Gastrocnemius medialis (tissue), 4 donors: ENCODE measurements around the gene DPAGT1. TPM values are rescaled to one million over a fixed set of nuclear protein-coding genes. Genes with fewer than 3 reads are reported as not detected.

Experiments
- ATAC-seq, 2 donors: fragments of 150-250 bp; one replicate each; pipeline ENCODE4 v1.9.1; 2016
- DNase-seq, 2 donors: peaks; one replicate each; pipeline ENCODE4 v3.0.0-alpha.2; 2019
- H3K27ac ChIP-seq, 4 donors: fragments of 200-600 bp; sonication (generic); 1 replicate in 1 of 4; 2 replicates in 3 of 4; pipeline ENCODE4 v1.5.1; 2016 to 2018; ENCODE audit warnings: mild to moderate bottlenecking in 2 of 4, moderate library complexity in 1 of 4
- H3K27me3 ChIP-seq, 3 donors: fragments of 200-600 bp; sonication (generic) in 2 of 3; 1 replicate in 1 of 3; 2 replicates in 2 of 3; pipeline versions ENCODE4 v1.5.1 to v1.6.0; 2016 to 2019; ENCODE audit warnings: mild to moderate bottlenecking in 1 of 3, moderate library complexity in 1 of 3
- H3K36me3 ChIP-seq, 2 donors: fragments of 200-600 bp; sonication (generic) in 1 of 2; one replicate each; pipeline ENCODE4 v1.5.1; 2017 to 2018
- H3K4me1 ChIP-seq, 2 donors: fragments of 200-600 bp; sonication (generic) in 1 of 2; one replicate each; pipeline ENCODE4 v1.5.1; 2016 to 2017; ENCODE audit warnings: mild to moderate bottlenecking in 2 of 2
- H3K4me3 ChIP-seq, 4 donors: fragments of 200-600 bp; sonication (generic) in 3 of 4; 1 replicate in 1 of 4; 2 replicates in 3 of 4; pipeline ENCODE4 v1.5.1; 2016 to 2019; ENCODE audit warnings: mild to moderate bottlenecking in 2 of 4
- H3K9me3 ChIP-seq, 3 donors: fragments of 200-600 bp; sonication (generic) in 2 of 3; 1 replicate in 1 of 3; 2 replicates in 2 of 3; pipeline ENCODE4 v1.5.1; 2016 to 2019
- POLR2A ChIP-seq, 2 donors: fragments of 450-650 bp; IDR thresholded peaks; one replicate each; pipeline ENCODE4 v1.6.1; 2017; ENCODE audit warnings: antibody characterized with exemption in 2 of 2, mild to moderate bottlenecking in 2 of 2, moderate library complexity in 2 of 2
- in situ Hi-C, 4 donors: fragments of 200-750 bp; cut with MboI; loops; one replicate each; pipeline versions ENCODE4 v1.15.0 to v1.8.0; 2017; ENCODE audit warnings: low sequenced_read_pairs in 4 of 4
- intact Hi-C: fragments of 100-400 bp; cut with DNase I; formaldehyde crosslinking; loops from one replicate; pipeline ENCODE4 v1.15.1; 2023; ENCODE audit warnings: low total_unique reads
- total RNA-seq, 4 donors: library from RNA; depleted of rRNA; stranded (reverse); fragments of >200 nt; gene quantifications; one replicate each; pipeline versions ENCODE4 v1.1.0 to v1.2.3, GENCODE V29; 2016
- TF ChIP-seq, protein P1 (sequence below), 5 experiments: fragments of 450-650 bp in 3 of 5; fragments of 200-600 bp in 2 of 5; sonication (generic) in 2 of 5; IDR thresholded peaks in 4 of 5; conservative IDR thresholded peaks in 1 of 5; 1 replicate in 4 of 5; 2 replicates in 1 of 5; pipeline ENCODE4 v1.5.1; 2016 to 2019; ENCODE audit warnings: antibody characterized with exemption in 5 of 5, mild to moderate bottlenecking in 3 of 5, moderate library complexity in 3 of 5

DPAGT1 gene
- total RNA-seq, 4 donors from 2014 or later, result 8.9 to 34.0 (median 15.1) TPM

DNA sequence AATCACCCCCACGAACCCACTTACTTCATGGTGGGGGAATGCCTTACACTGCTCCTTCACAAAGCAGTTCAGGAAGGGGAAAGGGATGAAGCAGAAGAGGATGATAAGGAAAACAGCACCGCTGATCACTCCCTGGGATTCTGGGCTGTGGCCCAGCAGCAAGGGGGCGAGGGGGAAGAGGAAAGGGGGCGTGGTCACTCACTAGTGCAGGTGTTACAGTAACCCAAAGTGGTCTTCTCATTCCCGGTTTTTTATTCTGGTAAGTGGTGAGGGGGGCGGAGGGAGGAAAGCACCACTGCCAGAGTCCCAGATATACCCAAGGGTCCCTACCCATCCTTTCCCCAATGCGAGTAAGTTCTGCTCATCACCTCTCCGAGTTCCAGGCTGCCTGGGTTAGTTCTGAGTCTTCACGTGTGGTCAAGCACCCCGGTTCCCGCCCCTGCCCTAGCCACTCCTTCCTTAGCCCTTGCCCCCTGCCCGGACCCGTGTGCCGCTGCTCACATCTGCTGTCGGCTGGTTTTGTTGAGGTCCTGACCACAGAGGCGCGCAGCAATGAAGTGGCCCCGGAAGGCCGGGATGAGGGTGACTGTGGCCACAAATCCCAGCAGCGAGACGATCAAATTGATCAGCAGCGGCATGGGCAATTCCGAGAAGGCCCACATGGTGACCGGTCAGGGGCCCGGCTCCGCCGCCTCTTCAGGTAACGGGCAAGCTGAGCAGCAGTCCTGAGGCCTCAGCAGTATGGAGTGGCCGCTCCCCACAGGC is 477 bp downstream of the DPAGT1 start:
- ATAC-seq (peak in 1 of 2 donors; percentile 17), DNase-seq (no peak)
- H3K27ac ChIP-seq, result peak overlapping the region; percentile 88 to 93 (median 90)
- peaks cover 17 to 26% of the 10 kb centered on the region in 2 donors for H3K4me1 ChIP-seq
- in situ Hi-C loops, result no loop called here
- peak overlapping the region; percentile 74 to 90 (median 79) for H3K4me3 ChIP-seq
- H3K27me3 ChIP-seq, result no peaks in the 10 kb centered on the region
- H3K36me3 ChIP-seq, result peaks cover 0 to 28% of the 10 kb centered on the region in 2 donors
- TF ChIP-seq, protein P1, sequence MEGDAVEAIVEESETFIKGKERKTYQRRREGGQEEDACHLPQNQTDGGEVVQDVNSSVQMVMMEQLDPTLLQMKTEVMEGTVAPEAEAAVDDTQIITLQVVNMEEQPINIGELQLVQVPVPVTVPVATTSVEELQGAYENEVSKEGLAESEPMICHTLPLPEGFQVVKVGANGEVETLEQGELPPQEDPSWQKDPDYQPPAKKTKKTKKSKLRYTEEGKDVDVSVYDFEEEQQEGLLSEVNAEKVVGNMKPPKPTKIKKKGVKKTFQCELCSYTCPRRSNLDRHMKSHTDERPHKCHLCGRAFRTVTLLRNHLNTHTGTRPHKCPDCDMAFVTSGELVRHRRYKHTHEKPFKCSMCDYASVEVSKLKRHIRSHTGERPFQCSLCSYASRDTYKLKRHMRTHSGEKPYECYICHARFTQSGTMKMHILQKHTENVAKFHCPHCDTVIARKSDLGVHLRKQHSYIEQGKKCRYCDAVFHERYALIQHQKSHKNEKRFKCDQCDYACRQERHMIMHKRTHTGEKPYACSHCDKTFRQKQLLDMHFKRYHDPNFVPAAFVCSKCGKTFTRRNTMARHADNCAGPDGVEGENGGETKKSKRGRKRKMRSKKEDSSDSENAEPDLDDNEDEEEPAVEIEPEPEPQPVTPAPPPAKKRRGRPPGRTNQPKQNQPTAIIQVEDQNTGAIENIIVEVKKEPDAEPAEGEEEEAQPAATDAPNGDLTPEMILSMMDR (IDR thresholded peaks at IDR 0.05 in 4 of 5, conservative IDR thresholded peaks at IDR 0.05 in 1 of 5), result peak in 2 of 5 experiments; percentile 16 to 17
- TF ChIP-seq POLR2A (IDR thresholded peaks at IDR 0.05), result no peak
- intact Hi-C loops, result loop anchor here (5.0 kb wide), 1 partner anchor 236 kb away; no protein-coding TSS in a partner anchor
- H3K9me3 ChIP-seq, result no peaks in the 10 kb centered on the region

DNA sequence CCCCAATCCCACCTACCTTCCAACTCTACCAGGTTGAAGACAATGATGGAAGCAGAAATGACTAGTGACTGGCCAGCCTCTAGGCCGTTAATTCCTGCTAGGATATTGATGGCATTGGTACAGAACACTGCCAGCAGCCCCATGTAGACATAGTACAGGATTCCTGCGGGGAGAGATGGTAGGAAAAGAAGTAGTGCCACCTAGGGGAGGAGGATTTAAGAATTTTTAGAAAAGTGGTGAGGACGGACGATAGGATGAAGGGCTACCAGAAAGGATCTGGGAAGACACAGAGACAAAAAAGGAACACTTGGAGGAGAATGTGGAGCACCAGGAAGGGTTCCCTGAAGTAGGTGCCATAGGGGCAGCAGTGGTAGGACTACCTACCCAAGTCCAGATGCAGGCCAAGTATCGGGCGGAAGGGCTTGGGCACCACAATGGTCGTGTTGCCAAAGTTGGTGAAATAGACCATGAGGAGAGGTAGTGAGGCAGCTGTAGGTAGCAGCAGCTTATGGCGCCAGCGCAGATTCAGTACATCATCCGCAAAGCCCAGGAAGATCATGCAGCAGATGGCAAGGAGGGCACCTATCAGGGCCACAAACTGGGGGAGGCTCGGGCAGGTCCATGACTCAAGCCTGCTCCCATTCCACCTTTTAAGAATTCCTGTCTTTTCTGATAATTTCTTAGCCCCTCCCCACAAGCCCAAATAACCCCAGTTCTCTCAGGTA is 1.2 kb downstream of the DPAGT1 start:
- Histone ChIP-seq H3K27me3 (no peaks in the 10 kb centered on the region), H3K4me1 (peaks cover 21 to 31% of the 10 kb centered on the region in 2 donors), H3K4me3 (peak overlapping the region; percentile 74 to 90 (median 79)), H3K36me3 (peaks cover 0 to 28% of the 10 kb centered on the region in 2 donors), H3K27ac (no peak overlapping the region), H3K9me3 (no peaks in the 10 kb centered on the region)
- intact Hi-C loops (loop anchor here (5.0 kb wide), 1 partner anchor 237 kb away; no protein-coding TSS in a partner anchor), in situ Hi-C loops (no loop called here)
- DNase-seq (no peak), ATAC-seq (no peak)
- TF ChIP-seq POLR2A (IDR thresholded peaks at IDR 0.05), result no peak

DNA sequence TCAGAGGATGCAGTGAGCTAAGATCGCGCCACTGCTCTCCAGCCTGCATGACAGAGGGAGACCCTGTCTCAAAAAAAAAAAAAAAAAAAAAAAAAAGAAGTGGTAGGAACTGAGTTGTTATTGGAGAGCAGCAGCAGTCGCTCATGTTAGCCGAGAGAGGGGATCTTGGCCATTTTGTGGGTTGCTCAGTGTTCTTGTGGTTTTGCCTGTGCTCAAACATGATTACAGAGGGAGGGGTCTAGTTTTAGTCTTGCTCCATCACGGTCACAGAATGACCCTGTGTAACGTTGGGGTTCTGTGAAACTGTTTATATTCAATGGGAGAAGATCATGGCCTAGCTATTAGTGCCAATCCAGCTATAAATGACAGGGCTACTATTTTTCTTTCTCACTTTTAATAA is 1.9 kb downstream of the DPAGT1 start:
- no peak for TF ChIP-seq POLR2A (IDR thresholded peaks at IDR 0.05)
- TF ChIP-seq, protein P1 (IDR thresholded peaks at IDR 0.05 in 4 of 5, conservative IDR thresholded peaks at IDR 0.05 in 1 of 5), result no peak

DNA sequence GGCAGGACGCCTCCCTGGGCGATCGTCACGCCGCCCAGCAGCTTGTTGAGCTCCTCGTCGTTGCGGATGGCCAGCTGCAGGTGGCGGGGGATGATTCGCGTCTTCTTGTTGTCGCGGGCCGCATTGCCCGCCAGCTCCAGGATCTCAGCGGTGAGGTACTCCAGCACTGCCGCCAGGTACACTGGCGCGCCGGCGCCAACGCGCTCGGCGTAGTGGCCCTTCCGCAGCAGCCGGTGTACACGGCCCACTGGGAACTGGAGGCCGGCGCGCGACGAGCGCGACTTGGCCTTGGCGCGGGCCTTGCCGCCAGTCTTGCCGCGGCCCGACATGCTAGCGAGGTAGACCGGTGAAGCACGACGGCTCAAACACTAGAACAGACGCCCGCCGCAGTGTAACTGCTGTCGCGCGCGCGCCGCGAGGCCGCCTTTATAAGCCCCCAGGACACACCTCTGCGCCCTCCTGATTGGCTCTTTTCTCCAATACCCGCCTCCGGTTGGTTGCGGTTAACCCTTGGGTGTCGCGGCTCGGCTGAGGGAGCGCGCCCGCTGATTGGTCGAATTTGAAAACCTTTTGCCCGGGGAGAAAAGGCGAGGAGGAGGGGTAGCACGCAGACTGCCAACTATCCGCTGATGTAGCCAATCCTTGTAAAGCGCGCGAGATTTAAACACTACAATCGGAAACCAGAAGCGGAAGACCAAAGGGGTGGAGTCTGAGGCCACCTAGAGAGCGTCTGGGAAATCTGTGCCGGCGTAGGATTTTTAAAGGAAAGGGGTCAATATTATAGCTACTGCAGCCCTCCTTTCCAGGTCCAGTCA is 6.4 kb downstream of the DPAGT1 start:
- H3K4me3 ChIP-seq, result peak overlapping the region; percentile 69 to 99 (median 88)
- peaks cover 17 to 24% of the 10 kb centered on the region in 2 donors for H3K4me1 ChIP-seq
- DNase-seq (peak; percentile 99 to 100), ATAC-seq (peak; percentile 94)
- H3K36me3 ChIP-seq, result peaks cover 0 to 36% of the 10 kb centered on the region in 2 donors
- intact Hi-C loops, result loop anchor here (1.0 to 2.0 kb wide), 5 partner anchors 28 to 166 kb away; partner anchors contain the start of genes HYOU1 and VPS11
- in situ Hi-C loops, result loop anchor here in 1 of 4 donors (5.0 kb wide), 1 partner anchor 107 kb away; no protein-coding TSS in a partner anchor
- TF ChIP-seq, protein P1 (IDR thresholded peaks at IDR 0.05 in 4 of 5, conservative IDR thresholded peaks at IDR 0.05 in 1 of 5), result peak in 4 of 5 experiments; percentile 18 to 70 (median 35)
- TF ChIP-seq POLR2A (IDR thresholded peaks at IDR 0.05), result peak; percentile 99 to 100
- peak overlapping the region; percentile 91 to 98 (median 94) for H3K27ac ChIP-seq
- no peaks in the 10 kb centered on the region for H3K9me3 ChIP-seq
- H3K27me3 ChIP-seq, result no peaks in the 10 kb centered on the region

More for the DNA sequence above, 1.9 kb downstream of the DPAGT1 start:
- DNase-seq (no peak), ATAC-seq (no peak)
- no peaks in the 10 kb centered on the region for H3K9me3 ChIP-seq
- in situ Hi-C loops, result loop anchor here in 1 of 4 donors (5.0 kb wide), 1 partner anchor 103 kb away; no protein-coding TSS in a partner anchor
- H3K27me3 ChIP-seq, result no peaks in the 10 kb centered on the region
- peaks cover 21 to 31% of the 10 kb centered on the region in 2 donors for H3K4me1 ChIP-seq
- no peak overlapping the region for H3K27ac ChIP-seq
- intact Hi-C loops, result loop anchor here (5.0 kb wide), 1 partner anchor 238 kb away; no protein-coding TSS in a partner anchor
- H3K36me3 ChIP-seq, result peaks cover 0 to 28% of the 10 kb centered on the region in 2 donors
- no peak overlapping the region for H3K4me3 ChIP-seq
